AG09319 (cell line): ENCODE measurements around the gene SNORC.
A peak's percentile ranks its signal among the peaks of the same experiment; 100 is the strongest.
"Not testable (repeated sequence)": the region's sequence is repeated elsewhere in the genome, so short reads cannot be mapped to it uniquely, and the experiment has no call there.

Experiments used
- DNase-seq: peaks from one replicate; pipeline ENCODE4 v3.0.0-alpha.2; 2010; ENCODE audit warnings: low read depth; ENCODE audit errors: extremely low read depth
- TF ChIP-seq, protein P1 (sequence below): IDR thresholded peaks from 2 replicates; pipeline ENCODE4 v1.5.1; 2011; ENCODE audit warnings: low read depth, mild to moderate bottlenecking, inconsistent platforms, low read length, moderate library complexity

The SNORC gene

DNA sequence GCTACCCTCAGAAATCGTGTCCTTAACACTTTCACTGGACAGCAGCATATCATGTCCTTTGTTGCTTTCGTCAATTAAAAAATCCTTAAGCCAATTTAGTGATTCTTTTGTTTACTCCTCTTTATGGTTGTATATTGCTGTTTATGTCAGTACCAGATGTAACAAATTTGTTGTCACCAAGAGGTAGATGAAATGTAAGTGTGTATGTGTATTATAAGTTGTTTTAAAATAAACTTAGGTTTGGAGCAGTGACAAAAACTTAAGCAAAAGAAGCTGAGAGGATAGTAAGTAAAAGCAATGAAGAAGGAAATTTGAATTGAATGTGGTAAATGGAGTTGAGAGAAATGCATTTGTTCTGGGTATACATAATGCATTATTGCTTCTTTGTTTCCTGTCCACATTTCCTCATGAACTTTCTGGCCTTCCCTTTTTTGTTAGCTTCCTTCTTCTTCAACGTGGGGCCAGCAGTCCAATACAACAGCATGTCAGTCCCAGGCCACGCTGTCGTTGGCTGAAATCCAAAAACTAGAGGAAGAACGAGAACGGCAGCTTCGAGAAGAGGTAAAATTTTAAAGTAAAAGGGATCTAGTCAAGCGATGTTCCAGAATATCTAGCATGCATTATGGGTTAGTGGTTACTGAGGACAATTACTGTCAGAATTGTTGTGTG is 30.5 kb upstream of the SNORC start:
- no peak for DNase-seq
- TF ChIP-seq, protein P1, sequence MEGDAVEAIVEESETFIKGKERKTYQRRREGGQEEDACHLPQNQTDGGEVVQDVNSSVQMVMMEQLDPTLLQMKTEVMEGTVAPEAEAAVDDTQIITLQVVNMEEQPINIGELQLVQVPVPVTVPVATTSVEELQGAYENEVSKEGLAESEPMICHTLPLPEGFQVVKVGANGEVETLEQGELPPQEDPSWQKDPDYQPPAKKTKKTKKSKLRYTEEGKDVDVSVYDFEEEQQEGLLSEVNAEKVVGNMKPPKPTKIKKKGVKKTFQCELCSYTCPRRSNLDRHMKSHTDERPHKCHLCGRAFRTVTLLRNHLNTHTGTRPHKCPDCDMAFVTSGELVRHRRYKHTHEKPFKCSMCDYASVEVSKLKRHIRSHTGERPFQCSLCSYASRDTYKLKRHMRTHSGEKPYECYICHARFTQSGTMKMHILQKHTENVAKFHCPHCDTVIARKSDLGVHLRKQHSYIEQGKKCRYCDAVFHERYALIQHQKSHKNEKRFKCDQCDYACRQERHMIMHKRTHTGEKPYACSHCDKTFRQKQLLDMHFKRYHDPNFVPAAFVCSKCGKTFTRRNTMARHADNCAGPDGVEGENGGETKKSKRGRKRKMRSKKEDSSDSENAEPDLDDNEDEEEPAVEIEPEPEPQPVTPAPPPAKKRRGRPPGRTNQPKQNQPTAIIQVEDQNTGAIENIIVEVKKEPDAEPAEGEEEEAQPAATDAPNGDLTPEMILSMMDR: no peak

DNA sequence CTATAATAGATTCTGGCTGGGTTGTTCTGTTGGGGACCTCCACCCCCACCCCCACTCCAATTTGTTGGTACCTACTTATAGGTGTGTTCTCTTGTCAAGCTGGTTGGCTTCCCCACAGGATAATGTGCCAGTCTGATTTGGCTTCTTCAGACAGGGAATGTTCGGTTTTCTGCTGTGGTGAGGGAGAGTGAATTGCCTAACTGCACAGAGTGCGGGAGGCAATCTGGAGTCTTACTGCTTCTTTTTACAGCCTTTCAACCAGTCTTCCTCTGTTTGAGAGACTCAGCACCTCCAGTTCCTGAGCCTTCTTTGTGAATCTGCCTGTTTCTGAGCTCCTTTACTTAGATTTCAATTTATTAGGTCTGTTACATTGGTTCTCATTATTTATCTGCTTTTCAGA is 27.4 kb upstream of the SNORC start:
- no peak for DNase-seq
- TF ChIP-seq, protein P1: no peak

DNA sequence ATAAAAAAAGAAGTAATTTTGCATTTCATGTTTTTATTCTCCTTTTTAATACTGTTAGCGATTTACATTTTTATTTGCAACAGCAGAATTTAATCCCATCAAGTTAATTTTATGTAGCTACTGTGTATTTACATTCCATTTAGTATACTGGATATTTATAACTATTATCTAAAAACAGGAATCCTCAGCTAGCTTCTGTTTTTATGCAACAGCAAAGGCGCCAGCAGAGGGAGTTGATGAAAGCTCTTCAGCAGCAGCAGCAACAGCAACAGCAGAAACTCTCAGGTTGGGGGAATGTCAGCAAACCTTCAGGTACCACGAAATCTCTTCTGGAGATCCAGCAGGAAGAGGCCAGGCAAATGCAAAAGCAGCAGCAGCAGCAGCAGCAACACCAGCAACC is 26.2 kb upstream of the SNORC start:
- DNase-seq: no peak
- TF ChIP-seq, protein P1: no peak

DNA sequence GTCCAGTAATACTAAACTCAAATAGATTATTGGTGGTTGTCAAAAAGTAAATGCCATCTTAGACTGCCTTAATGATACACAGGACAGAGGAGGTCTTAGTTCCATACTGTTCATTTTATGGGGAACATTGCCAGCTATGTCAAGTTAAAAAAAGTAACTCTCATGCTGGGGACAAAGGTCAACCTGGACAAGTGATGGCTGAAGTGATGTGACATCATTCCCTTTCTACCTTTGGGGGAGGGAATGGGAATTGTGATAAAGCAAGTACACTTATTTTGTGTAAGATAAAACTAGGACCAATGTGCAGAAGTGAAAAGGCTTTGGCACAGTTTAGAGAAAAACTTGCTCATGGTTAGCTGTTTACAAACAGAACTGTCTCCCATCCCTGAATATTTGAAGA is 24.0 kb upstream of the SNORC start:
- no peak for DNase-seq

DNA sequence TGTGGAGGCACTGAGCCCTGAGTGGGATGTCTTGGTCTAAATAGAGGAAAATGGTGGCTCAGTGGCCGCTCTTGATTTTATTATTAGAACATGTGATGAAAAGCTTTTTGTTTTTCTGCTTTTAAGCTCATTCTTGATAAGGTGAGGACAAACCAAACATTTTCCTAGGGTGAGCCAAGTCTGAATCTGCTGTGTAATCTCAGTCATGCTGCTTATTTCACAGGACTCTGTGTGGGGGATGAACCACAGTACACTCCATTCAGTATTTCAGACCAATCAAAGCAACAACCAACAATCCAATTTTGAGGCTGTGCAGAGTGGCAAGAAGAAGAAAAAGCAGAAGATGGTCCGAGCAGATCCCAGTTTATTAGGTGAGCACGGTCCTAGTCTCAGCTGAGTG is 20.0 kb upstream of the SNORC start:
- TF ChIP-seq, protein P1: no peak
- no peak for DNase-seq

More for the DNA sequence above, 24.0 kb upstream of the SNORC start:
- TF ChIP-seq, protein P1: no peak

DNA sequence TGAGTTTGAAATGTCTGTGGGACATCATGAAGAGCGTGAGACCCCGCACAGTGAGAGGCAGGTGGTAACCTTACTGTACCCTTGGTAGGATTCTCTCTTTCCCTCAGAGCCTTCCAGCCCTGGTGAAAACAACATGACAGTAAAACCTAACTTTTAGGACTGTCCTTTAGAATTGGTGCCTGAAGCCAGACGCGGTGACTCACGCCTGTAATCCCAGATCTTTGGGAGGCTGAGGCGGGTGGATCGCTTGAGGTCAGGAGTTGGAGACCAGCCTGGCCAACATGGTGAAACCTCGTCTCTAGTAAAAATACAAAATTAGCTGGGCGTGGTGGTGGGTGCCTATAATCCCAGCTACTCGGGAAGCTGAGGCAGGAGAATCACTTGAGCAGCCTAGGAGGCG is 18.0 kb upstream of the SNORC start:
- DNase-seq: not testable (repeated sequence)

DNA sequence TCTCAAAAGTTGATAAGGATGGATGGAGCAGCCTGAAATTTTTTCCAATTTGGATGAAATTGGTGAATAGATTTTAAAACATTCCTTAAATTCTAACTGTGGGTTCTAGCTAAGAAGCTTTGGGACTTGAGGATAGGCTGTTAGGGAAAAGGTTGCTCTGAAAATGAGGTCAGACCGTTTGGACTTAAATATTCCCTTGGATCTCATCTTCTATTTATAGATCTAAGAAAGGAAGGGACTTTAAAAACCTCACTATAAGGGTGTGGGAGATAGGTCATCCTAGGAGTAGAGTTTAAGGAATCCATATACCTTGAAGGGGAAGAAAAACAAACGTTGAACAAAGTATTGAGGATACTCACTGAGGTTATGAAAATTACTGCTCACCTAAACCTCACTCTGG is 17.4 kb upstream of the SNORC start:
- TF ChIP-seq, protein P1: no peak
- no peak for DNase-seq

DNA sequence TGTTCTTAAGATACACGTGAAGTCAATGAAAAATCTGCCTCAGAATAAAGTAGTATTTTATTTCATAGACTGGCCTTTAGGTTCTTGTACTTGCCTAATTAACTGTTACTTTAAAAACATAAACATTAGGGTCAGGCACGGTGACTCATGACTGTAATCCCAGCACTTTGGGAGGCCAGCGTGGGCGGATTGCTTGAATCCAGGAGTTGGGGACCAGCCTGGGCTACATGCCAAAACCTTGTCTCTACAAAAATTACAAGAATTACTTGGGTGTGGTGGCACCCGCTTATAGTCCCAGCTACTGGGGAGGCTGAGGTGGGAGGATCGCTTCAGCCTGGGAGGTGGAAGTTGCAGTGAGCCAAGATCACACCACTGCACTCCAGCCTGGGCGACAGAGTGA is 16.0 kb upstream of the SNORC start:
- DNase-seq: peak; percentile 55
- TF ChIP-seq, protein P1: no peak
